Lower leg skin (tissue), 3 donors: ENCODE data around the gene POR.

Experiments used
- CTCF ChIP-seq, 3 donors: fragments of 450-650 bp; IDR thresholded peaks; one replicate each; pipeline ENCODE4 v1.5.1; 2016; ENCODE audit warnings: antibody characterized with exemption in 3 of 3, mild to moderate bottlenecking in 3 of 3, moderate library complexity in 2 of 3
- POLR2A ChIP-seq, 2 donors: fragments of 450-650 bp; IDR thresholded peaks; one replicate each; pipeline ENCODE4 v1.6.1; 2016 to 2017; ENCODE audit warnings: antibody characterized with exemption in 2 of 2, mild to moderate bottlenecking in 1 of 2, moderate library complexity in 1 of 2

GRCh38 chr7:75987026-75987804 lies 72.3 kb downstream of the POR start:
- TF ChIP-seq CTCF (IDR thresholded peaks at IDR 0.05) (no peak), POLR2A (IDR thresholded peaks at IDR 0.05) (no peak)
